Esophagus squamous epithelium (tissue), 4 donors: Measurements from ENCODE around the gene STX5.

ENCODE experiments used
- POLR2A ChIP-seq, 4 donors: fragments of 450-650 bp; IDR thresholded peaks; one replicate each; pipeline ENCODE4 v1.6.1; 2017; ENCODE audit warnings: antibody characterized with exemption in 4 of 4, mild to moderate bottlenecking in 4 of 4, moderate library complexity in 3 of 4
- TF ChIP-seq, protein P1 (sequence below), 6 experiments: fragments of 450-650 bp in 4 of 6; fragments of 200-600 bp in 2 of 6; sonication (generic) in 2 of 6; IDR thresholded peaks; one replicate each; pipeline ENCODE4 v1.5.1; 2016 to 2019; ENCODE audit warnings: antibody characterized with exemption in 6 of 6, mild to moderate bottlenecking in 4 of 6, moderate library complexity in 4 of 6

DNA sequence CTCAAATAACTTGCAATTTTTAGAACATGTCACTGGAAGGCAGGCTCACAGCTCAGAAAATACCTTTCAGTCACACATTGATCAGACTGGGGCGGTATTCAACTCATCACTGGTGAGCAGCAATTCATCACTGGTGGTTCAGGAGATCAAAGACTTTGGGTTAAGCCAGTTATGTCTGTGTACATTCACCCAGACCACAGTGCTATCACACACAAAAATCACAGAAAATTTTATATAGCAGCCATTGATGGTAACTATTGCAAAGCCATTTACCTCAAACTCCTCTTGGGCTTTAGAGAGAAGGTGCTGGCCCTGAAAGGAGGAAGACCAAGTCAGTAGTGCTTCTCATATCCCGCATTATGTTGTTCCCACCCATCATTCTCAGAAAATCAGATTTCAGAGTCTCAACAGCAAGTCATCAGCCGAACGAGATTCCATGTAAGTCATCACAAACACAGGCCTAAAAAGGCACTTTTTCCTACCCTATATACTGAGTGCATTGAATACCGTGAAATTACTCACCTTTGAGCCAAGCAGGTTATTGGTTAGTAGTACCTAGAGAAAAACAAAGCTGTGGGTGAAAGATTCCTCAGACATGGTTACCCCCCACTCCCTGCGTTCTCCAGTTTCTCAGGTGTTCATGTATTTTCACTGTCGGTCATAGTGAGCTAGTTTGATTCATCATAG is 21.6 kb upstream of the STX5 start:
- TF ChIP-seq, protein P1, sequence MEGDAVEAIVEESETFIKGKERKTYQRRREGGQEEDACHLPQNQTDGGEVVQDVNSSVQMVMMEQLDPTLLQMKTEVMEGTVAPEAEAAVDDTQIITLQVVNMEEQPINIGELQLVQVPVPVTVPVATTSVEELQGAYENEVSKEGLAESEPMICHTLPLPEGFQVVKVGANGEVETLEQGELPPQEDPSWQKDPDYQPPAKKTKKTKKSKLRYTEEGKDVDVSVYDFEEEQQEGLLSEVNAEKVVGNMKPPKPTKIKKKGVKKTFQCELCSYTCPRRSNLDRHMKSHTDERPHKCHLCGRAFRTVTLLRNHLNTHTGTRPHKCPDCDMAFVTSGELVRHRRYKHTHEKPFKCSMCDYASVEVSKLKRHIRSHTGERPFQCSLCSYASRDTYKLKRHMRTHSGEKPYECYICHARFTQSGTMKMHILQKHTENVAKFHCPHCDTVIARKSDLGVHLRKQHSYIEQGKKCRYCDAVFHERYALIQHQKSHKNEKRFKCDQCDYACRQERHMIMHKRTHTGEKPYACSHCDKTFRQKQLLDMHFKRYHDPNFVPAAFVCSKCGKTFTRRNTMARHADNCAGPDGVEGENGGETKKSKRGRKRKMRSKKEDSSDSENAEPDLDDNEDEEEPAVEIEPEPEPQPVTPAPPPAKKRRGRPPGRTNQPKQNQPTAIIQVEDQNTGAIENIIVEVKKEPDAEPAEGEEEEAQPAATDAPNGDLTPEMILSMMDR (IDR thresholded peaks at IDR 0.05) = no peak
- TF ChIP-seq POLR2A (IDR thresholded peaks at IDR 0.05) = no peak
